ENCODE data around the gene OR1B1.

DNA sequence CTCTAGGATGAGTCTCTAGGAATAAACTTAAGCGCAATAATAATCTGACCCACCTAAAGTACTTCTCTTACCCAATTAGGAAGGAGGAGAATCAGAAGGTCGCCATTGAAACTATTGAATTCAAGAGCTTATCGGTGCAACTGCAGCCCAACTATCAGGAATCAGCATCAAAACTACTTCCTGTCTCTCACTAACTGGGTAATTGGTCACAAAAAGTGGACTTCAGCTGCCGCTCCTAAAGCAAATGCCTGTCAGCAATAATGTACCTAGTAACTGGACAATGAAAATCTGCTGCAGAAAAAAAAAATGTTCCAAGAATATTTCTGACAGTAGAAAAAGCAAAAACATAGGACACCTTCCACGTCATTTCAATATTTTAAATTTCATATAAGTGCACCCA lies 77.6 kb downstream of the OR1B1 start:
- no peak for TF ChIP-seq POLR2A (IDR thresholded peaks at IDR 0.05)
- TF ChIP-seq CTCF (IDR thresholded peaks at IDR 0.05), result no peak

Data from transverse colon (tissue), 3 donors.